H1 (cell line): ENCODE results near the gene SGCD. TPM values are rescaled to one million over a fixed set of nuclear protein-coding genes. Genes with fewer than 3 reads are reported as not detected.

Experiments used
- CTCF ChIA-PET: fragments of 300-600 bp; sonication (Branson Sonifier 250); formaldehyde crosslinking; loops from one replicate; lab custom pipeline; 2021; ENCODE audit not compliant: partially characterized antibody; lab: Charles Lee
- POLR2A ChIA-PET: fragments of 300-600 bp; sonication (Branson Sonifier 250); formaldehyde crosslinking; loops from one replicate; lab custom pipeline; 2021; ENCODE audit warnings: inconsistent platforms; ENCODE audit not compliant: partially characterized antibody; lab: Charles Lee
- DNase-seq, 2 experiments: peaks; one replicate each; pipeline versions ENCODE4 v3.0.0 to v3.0.0-alpha.2; 2010 to 2022; ENCODE audit warnings: low spot score in 2 of 2, low read depth in 1 of 2, mixed read lengths in 1 of 2
- FAIRE-seq: peaks from 2 replicates; lab custom pipeline; 2011; peaks lifted over from hg19 to GRCh38; lab: Jason Lieb, UNC
- H2AFZ ChIP-seq: 2 replicates; pipeline ENCODE4 v1.8.1; 2012; ENCODE audit warnings: low read length, inconsistent platforms
- H2AK5ac ChIP-seq: 2 replicates; pipeline ENCODE4 v1.6.1; 2013; ENCODE audit warnings: low read depth, low read length
- H2BK120ac ChIP-seq: replicated peaks from 2 replicates; pipeline ENCODE3; 2013; ENCODE audit warnings: low read depth, low read length, inconsistent platforms
- H2BK12ac ChIP-seq: 2 replicates; pipeline ENCODE4 v1.6.1; 2013; ENCODE audit warnings: low read depth, low read length
- H2BK15ac ChIP-seq: 2 replicates; pipeline ENCODE4 v1.6.1; 2013; ENCODE audit warnings: low read length
- H2BK20ac ChIP-seq: 2 replicates; pipeline ENCODE4 v1.6.1; 2013; ENCODE audit warnings: low read length
- H2BK5ac ChIP-seq: 2 replicates; pipeline ENCODE4 v1.6.1; 2013; ENCODE audit warnings: low read depth, low read length
- H3K14ac ChIP-seq: 2 replicates; pipeline ENCODE4 v1.6.1; 2013; ENCODE audit warnings: inconsistent platforms; ENCODE audit not compliant: insufficient read length
- H3K18ac ChIP-seq: 2 replicates; pipeline ENCODE4 v1.6.1; 2013; ENCODE audit warnings: low read length; ENCODE audit errors: extremely low read depth
- H3K23ac ChIP-seq: 2 replicates; pipeline ENCODE4 v1.6.1; 2013; ENCODE audit warnings: inconsistent platforms; ENCODE audit not compliant: insufficient read length
- H3K23me2 ChIP-seq: 2 replicates; pipeline ENCODE4 v1.6.1; 2013; ENCODE audit warnings: low read depth, low read length
- H3K27ac ChIP-seq: 2 replicates; pipeline ENCODE4 v1.6.1; 2011; ENCODE audit warnings: low read depth, low read length, inconsistent platforms
- H3K27me3 ChIP-seq, 4 experiments: replicated peaks in 1 of 4; 1 replicate in 1 of 4; 2 replicates in 3 of 4; pipeline versions ENCODE4 v1.6.1 to v1.8.1; 2011 to 2013; ENCODE audit warnings: low read length in 3 of 4, mild to moderate bottlenecking in 3 of 4, inconsistent platforms in 2 of 4, mixed read lengths in 2 of 4, moderate library complexity in 1 of 4; ENCODE audit not compliant: control insufficient read depth in 3 of 4, insufficient read depth in 3 of 4; ENCODE audit errors: extremely low read depth in 1 of 4
- H3K36me3 ChIP-seq, 4 experiments: 2 replicates each; pipeline versions ENCODE4 v1.6.1 to v1.8.1; 2011 to 2013; ENCODE audit warnings: mild to moderate bottlenecking in 4 of 4, low read length in 3 of 4, moderate library complexity in 2 of 4, control low read depth in 1 of 4, inconsistent platforms in 1 of 4; ENCODE audit not compliant: insufficient read depth in 4 of 4, control insufficient read depth in 2 of 4
- H3K4ac ChIP-seq: replicated peaks from 2 replicates; pipeline ENCODE3; 2013; ENCODE audit warnings: low read length, low read depth, mixed read lengths, inconsistent platforms; ENCODE audit not compliant: insufficient read length
- H3K4me1 ChIP-seq, 4 experiments: replicated peaks in 1 of 4; 1 replicate in 1 of 4; 2 replicates in 3 of 4; pipeline versions ENCODE4 v1.6.1 to v1.8.1; 2011 to 2013; ENCODE audit warnings: low read length in 3 of 4, inconsistent platforms in 2 of 4, mixed read lengths in 1 of 4; ENCODE audit not compliant: insufficient read depth in 4 of 4, control insufficient read depth in 3 of 4
- H3K4me2 ChIP-seq, 2 experiments: 2 replicates each; pipeline versions ENCODE4 v1.6.1 to v1.8.1; 2011 to 2013; ENCODE audit warnings: low read depth in 2 of 2, low read length in 2 of 2, control low read depth in 1 of 2, inconsistent platforms in 1 of 2, mild to moderate bottlenecking in 1 of 2; ENCODE audit not compliant: insufficient read depth in 1 of 2
- H3K4me3 ChIP-seq, 4 experiments: fragments of 200-600, 300-600 bp in 1 of 4; sonication (generic), shearing (Covaris generic), sonication (Bioruptor Twin) in 1 of 4; 2 replicates each; pipeline versions ENCODE4 v1.5.1 to v1.8.1; 2011 to 2016; ENCODE audit warnings: low read length in 4 of 4, low read depth in 3 of 4, control low read depth in 2 of 4, inconsistent platforms in 2 of 4, mild to moderate bottlenecking in 2 of 4, mixed read lengths in 1 of 4, moderate library complexity in 1 of 4; ENCODE audit not compliant: insufficient read depth in 2 of 4; ENCODE audit errors: extremely low read depth in 1 of 4
- H3K56ac ChIP-seq: replicated peaks from 2 replicates; pipeline ENCODE3; 2013; ENCODE audit warnings: low read depth, mild to moderate bottlenecking, mixed read lengths, low read length, inconsistent platforms; ENCODE audit not compliant: insufficient read length
- H3K79me1 ChIP-seq: 2 replicates; pipeline ENCODE4 v1.6.1; 2013; ENCODE audit warnings: low read depth, low read length, control low read depth
- H3K79me2 ChIP-seq, 2 experiments: 2 replicates each; pipeline versions ENCODE4 v1.6.1 to v1.8.1; 2012 to 2013; ENCODE audit warnings: low read length in 2 of 2, mild to moderate bottlenecking in 2 of 2, inconsistent platforms in 1 of 2; ENCODE audit not compliant: insufficient read depth in 2 of 2, control insufficient read depth in 1 of 2
- H3K9ac ChIP-seq, 4 experiments: replicated peaks in 1 of 4; 1 replicate in 1 of 4; 2 replicates in 3 of 4; pipeline versions ENCODE4 v1.6.1 to v1.8.1; 2011 to 2013; ENCODE audit warnings: low read depth in 3 of 4, low read length in 3 of 4, control low read depth in 2 of 4, mild to moderate bottlenecking in 2 of 4, moderate library complexity in 2 of 4, inconsistent platforms in 1 of 4; ENCODE audit errors: extremely low read depth in 1 of 4
- H3K9me3 ChIP-seq, 2 experiments: 2 replicates each; pipeline versions ENCODE4 v1.6.1 to v1.8.1; 2012 to 2013; ENCODE audit warnings: mild to moderate bottlenecking in 2 of 2, moderate library complexity in 2 of 2, control low read depth in 1 of 2, inconsistent platforms in 1 of 2, low read depth in 1 of 2, low read length in 1 of 2, mixed read lengths in 1 of 2; ENCODE audit not compliant: insufficient read depth in 2 of 2
- H4K20me1 ChIP-seq, 2 experiments: replicated peaks in 1 of 2; 2 replicates each; pipeline versions ENCODE3 to v1.8.1; 2011 to 2013; ENCODE audit warnings: inconsistent platforms in 2 of 2, low read length in 2 of 2, mild to moderate bottlenecking in 1 of 2; ENCODE audit not compliant: insufficient read depth in 2 of 2, control insufficient read depth in 1 of 2
- H4K5ac ChIP-seq: 2 replicates; pipeline ENCODE4 v1.6.1; 2013; ENCODE audit warnings: low read length, low read depth, mixed read lengths, inconsistent platforms; ENCODE audit not compliant: insufficient read length
- H4K8ac ChIP-seq: 2 replicates; pipeline ENCODE4 v1.8.0; 2013; ENCODE audit warnings: mild to moderate bottlenecking, moderate library complexity, low read length, inconsistent platforms; ENCODE audit not compliant: insufficient read depth; ENCODE audit errors: extremely low read depth
- H4K91ac ChIP-seq: replicated peaks from 2 replicates; pipeline ENCODE3; 2013; ENCODE audit warnings: low read length, mixed read lengths, inconsistent platforms; ENCODE audit not compliant: insufficient read length
- ASH2L ChIP-seq: fragments of 200-600, 300-600 bp; sonication (generic); IDR thresholded peaks from one replicate; pipeline ENCODE4 v1.7.1; 2017; ENCODE audit warnings: low read length
- CHD2 ChIP-seq: IDR thresholded peaks from 2 replicates; pipeline ENCODE4 v1.6.1; 2012; ENCODE audit warnings: low read length, improper control_type of control experiment
- GTF2F1 ChIP-seq: IDR thresholded peaks from 2 replicates; pipeline ENCODE4 v1.6.1; 2012; ENCODE audit warnings: low read depth, low read length, improper control_type of control experiment, borderline replicate concordance
- JUND ChIP-seq: IDR thresholded peaks from 2 replicates; pipeline ENCODE4 v1.6.1; 2011; ENCODE audit warnings: mild to moderate bottlenecking, improper control_type of control experiment, low read length
- SIRT6 ChIP-seq: IDR thresholded peaks from one replicate; pipeline ENCODE4 v1.7.1; 2012; ENCODE audit warnings: low read length, inconsistent platforms
- SP4 ChIP-seq: IDR thresholded peaks from 2 replicates; pipeline ENCODE4 v1.6.1; 2012; ENCODE audit warnings: low read length, inconsistent platforms
- TCF12 ChIP-seq: IDR thresholded peaks from 2 replicates; pipeline ENCODE4 v1.6.1; 2011; ENCODE audit warnings: low read depth, mild to moderate bottlenecking, low read length
- WGBS, 2 experiments: shearing (Covaris generic) in 1 of 2; methylation state at CpG; one replicate each; pipeline versions ENCODE4 v1.1.6 to v1.1.7; 2013 to 2015; ENCODE audit warnings: low lambda C conversion rate in 2 of 2, mixed read lengths in 2 of 2, inconsistent platforms in 1 of 2, low coverage in 1 of 2, missing lambda C conversion rate in 1 of 2; ENCODE audit not compliant: insufficient replicate concordance in 2 of 2, insufficient coverage in 1 of 2, insufficient read length in 1 of 2; ENCODE audit errors: extremely low coverage in 1 of 2, missing lambda C conversion rate in 1 of 2; 5-methylcytosine and 5-hydroxymethylcytosine counted together
- polyA plus RNA-seq, 7 experiments: library from polyadenylated mRNA; depleted of rRNA in 3 of 7; stranded (reverse) in 5 of 7; unstranded in 2 of 7; fragments of >200 nt in 5 of 7; fragments of 200-250 nt in 2 of 7; gene quantifications; 1 replicate in 5 of 7; 2 replicates in 1 of 7; 4 replicates in 1 of 7; pipeline versions ENCODE4 v1.2.1 to v1.2.3, GENCODE V29; 2011 to 2013; ENCODE audit warnings: missing spikeins in 2 of 7, mixed read lengths in 2 of 7
- total RNA-seq: library from RNA; stranded (reverse); fragmentation: NEBNext Ultra II Directional; extraction: Animal tissue kit (Norgen Biotek cat#: 25700); gene quantifications from 2 replicates; pipeline ENCODE4 v1.2.1, GENCODE V29; 2021

The SGCD gene
- total and polyA plus RNA-seq, 2 of the 8 experiments (the other 6 are each of a cell fraction or from before 2014, with no cell fraction given), result 0.04 to 0.08 TPM

- H3K23me2 ChIP-seq, result no peaks in the 10 kb centered on the region
- no peak overlapping the region for H3K23ac ChIP-seq
- no peaks in the 10 kb centered on the region for H3K27me3 ChIP-seq
- H3K36me3 ChIP-seq, result no peaks in the 10 kb centered on the region
- H3K56ac ChIP-seq, result no peak overlapping the region
- H4K5ac ChIP-seq, result no peak overlapping the region
- no peak overlapping the region for H2BK5ac ChIP-seq
- H3K9me3 ChIP-seq, result peaks cover 0 to 5% of the 10 kb centered on the region in 2 experiments; a peak in 1 of 4 replicates
- ChIA-PET POLR2A (no interaction called here), CTCF (interaction anchor here (0.9 kb wide), 1 partner anchor 104 kb away, joined by 3 read pairs; no protein-coding TSS in a partner anchor)
- H3K79me2 ChIP-seq, result no peaks in the 10 kb centered on the region
- no peak overlapping the region for H3K14ac ChIP-seq
- H2BK15ac ChIP-seq, result no peak overlapping the region
- no peaks in the 10 kb centered on the region for H3K79me1 ChIP-seq
- no peaks in the 10 kb centered on the region for H4K20me1 ChIP-seq
- WGBS, 2 experiments, result 85% methylated on average over 2 of the region's 2 CpGs; no CpG with 5 or more reads in 1 of the 2 experiments
- no peak overlapping the region for H3K4ac ChIP-seq
- H4K8ac ChIP-seq, result no peak overlapping the region
- no peak overlapping the region for H3K27ac ChIP-seq
- H4K91ac ChIP-seq, result no peak overlapping the region
- no peak overlapping the region for H3K9ac ChIP-seq
- H3K18ac ChIP-seq, result no peak overlapping the region
- H2BK20ac ChIP-seq, result no peak overlapping the region
- H2AFZ ChIP-seq, result no peak overlapping the region
- no peaks in the 10 kb centered on the region for H3K4me1 ChIP-seq
- FAIRE-seq (no peak), DNase-seq (no peak)
- no peak overlapping the region for H2BK12ac ChIP-seq
- no peak overlapping the region for H2BK120ac ChIP-seq
- no peak overlapping the region for H3K4me3 ChIP-seq
- no peak overlapping the region for H2AK5ac ChIP-seq
- no peak overlapping the region for H3K4me2 ChIP-seq
- TF ChIP-seq JUND, result no peak
- no peak for TF ChIP-seq TCF12
- no peak for TF ChIP-seq SP4
- TF ChIP-seq CHD2, result no peak
- TF ChIP-seq GTF2F1, result no peak
- no peak for TF ChIP-seq SIRT6
- TF ChIP-seq ASH2L, result no peak
These were observed 186.3 kb downstream of the SGCD start for GRCh38 chr5:156513123-156513815.
